ENCODE measurements around the gene URAD.

GRCh38 chr13:27971776-27972477 is 16.6 kb downstream of the URAD start:
- TF ChIP-seq CTCF (IDR thresholded peaks at IDR 0.05), result no peak
- TF ChIP-seq POLR2AphosphoS5 (IDR thresholded peaks at IDR 0.05), result no peak
- TF ChIP-seq POLR2A (IDR thresholded peaks at IDR 0.05), result no peak

Data from transverse colon (tissue), 4 donors.